ENCODE data around the gene NEGR1.

- no peak for TF ChIP-seq CTCF (conservative IDR thresholded peaks at IDR 0.05; ENCODE audit: low read length)
- no peak for TF ChIP-seq EZH2phosphoT487 (IDR thresholded peaks at IDR 0.05; ENCODE audit: borderline replicate concordance, low read depth, low read length)
Observed at GRCh38 chr1:72015006-72015405, 267.3 kb downstream of the NEGR1 start.

Measured in OCI-LY7 (cell line).